CD4-positive, alpha-beta T cell treated with Interleukin-15 for 1 hour (primary cell): ENCODE data around the gene ATXN10.

Source experiments
- DNase-seq: peaks from one replicate; pipeline ENCODE4 v3.0.0-alpha.2; 2020

ATXN10 gene

DNA sequence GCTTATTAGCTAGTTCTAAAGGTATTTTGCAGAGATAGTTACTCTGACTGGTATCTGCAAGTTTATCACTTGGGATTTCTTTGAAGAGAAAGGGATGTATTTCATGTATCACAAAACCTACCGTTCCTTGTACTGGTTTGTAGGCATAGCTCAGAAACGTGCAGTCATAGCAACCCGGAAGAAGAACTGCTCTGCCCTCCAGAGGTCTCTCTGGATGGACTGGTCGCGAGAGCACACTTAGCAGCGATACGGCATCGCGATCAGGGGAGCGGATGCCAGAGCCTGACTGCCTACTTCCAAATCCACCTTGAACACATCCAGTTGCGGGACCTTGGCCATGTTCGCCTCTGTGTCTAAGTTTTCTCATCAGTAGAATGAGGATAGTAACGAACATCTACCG, 162.0 kb downstream of the ATXN10 start:
- no peak for DNase-seq

GRCh38 chr22:45834241-45834640, 162.6 kb downstream of the ATXN10 start:
- no peak for DNase-seq

DNA sequence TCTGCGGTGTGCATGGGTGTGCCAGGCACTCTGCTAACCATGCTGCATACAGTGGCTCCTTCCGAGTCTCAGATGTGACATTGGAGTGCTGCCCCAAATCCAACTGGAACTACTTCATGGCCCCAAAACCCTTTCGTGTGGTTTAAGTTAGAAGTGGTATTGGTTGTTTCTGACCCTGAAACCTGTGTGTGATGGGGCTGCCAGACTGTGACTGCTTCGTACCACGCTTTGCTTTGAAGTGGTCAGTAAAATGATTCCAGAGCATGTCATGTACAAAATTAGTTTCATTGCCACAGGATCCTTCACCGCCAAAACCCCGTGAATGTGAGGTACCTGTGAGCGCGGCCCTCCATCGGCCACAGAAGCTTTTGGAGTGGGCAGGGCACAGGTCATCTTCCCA, 163.2 kb downstream of the ATXN10 start:
- no peak for DNase-seq

GRCh38 chr22:45836418-45837169, 165.0 kb downstream of the ATXN10 start:
- no peak for DNase-seq

DNA sequence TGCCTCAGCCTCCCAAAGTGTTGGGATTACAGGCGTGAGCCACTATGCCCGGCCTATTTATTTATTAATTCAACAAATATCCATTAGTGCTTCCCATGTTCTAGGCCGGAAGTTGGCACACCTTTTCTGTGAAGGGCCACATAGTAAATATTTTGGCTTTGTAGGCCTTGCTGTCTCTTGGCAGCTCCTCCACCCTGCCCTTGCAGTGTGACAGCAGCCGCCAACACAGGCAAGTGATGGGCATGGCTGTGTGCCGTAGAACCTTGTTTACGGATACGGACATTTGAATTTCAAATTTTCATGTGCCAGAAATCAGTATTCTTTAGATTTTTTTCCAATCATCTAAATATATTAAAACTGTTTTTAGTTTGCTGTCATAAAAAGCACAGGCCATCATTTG, 165.9 kb downstream of the ATXN10 start:
- DNase-seq = no peak

DNA sequence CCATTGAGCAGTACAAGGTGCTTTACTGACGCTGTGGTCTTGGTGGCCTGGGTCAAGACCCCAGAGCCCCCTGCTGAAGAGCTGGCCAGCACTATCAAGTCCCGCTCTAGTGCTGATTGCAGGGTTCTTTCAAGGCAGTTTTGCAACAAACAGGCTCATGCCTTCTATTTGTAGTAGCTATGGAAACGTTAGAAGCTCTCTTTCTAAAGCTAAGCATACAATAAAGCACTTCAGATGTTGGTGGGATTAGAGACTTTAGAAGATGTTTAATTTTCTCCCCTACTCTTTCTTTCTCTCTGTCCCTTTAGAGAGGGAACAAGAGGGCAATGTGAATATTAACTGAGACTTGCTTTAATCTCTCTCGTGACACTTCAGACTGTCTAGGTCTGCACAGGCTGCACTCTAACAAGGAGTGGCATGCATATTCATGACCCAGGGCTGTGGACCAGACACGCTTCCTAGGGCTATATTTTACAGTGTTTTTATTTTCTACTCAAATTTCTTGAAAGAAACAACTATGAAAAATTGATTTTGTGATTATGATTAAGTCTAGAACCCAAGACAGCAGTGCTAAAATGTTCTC, 166.8 kb downstream of the ATXN10 start:
- no peak for DNase-seq

DNA sequence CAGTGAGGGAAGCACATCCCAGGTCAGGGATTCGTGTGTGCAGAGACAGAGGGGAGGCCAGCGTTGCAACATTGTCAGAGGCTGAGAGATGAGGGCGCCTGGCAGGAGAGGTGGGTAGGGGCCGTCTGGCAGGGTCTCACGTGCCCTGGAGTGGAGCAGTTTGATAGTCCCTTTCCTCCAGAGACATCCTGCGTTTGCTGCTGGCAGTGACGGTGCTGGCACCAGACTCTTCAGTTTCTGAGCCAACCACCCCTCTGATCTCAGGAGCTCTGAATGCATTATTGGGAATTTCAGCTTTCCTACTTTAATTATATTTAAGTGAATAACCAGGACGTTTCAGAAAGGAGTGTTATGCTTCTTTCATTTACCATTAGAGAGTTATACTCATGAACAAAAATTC, 168.8 kb downstream of the ATXN10 start:
- no peak for DNase-seq

- no peak for DNase-seq
These were observed 170.8 kb downstream of the ATXN10 start for GRCh38 chr22:45842291-45842991.

GRCh38 chr22:45843031-45843430, 171.4 kb downstream of the ATXN10 start:
- DNase-seq = no peak

DNA sequence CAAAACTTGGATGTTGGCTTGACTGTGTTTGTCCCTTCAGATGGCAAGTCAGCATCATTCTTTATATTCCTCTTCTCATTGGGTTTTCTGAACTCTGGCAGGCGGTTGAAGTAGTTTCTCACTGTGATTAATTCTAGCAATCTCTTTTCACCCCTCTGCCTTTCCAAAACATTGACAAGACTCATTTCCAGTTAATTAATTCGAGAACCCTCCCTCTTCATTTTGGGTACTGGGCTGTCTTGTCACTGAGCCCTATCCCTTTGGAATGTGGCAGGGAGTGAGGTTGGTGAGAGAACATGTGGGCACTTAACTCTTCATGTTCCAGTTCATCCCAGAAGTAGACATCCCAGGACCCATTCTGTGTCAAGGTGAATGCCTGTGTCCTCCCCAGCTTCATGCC, 172.4 kb downstream of the ATXN10 start:
- no peak for DNase-seq

- DNase-seq = no peak
These were observed 173.4 kb downstream of the ATXN10 start for GRCh38 chr22:45845076-45845487.

DNA sequence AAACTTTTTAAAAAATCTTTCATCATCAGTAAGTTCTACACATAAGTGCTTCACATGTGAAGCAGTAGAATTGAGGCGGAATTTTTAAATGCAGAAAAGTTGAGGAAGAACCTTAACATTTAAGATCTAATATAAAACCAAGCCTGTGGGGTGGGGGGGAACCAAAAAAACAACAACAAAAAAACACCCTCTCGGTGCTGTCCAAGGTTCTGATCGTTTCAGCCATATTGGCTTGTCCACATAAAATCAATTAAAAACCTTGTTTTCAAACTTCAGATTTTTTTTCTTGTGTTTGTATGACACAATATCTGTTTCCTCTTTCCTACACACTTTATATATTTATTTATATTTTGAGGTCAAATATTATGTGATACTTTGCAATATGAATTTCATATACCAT, 175.3 kb downstream of the ATXN10 start:
- no peak for DNase-seq

- DNase-seq = no peak
These were observed 177.3 kb downstream of the ATXN10 start for GRCh38 chr22:45848904-45849303.

DNA sequence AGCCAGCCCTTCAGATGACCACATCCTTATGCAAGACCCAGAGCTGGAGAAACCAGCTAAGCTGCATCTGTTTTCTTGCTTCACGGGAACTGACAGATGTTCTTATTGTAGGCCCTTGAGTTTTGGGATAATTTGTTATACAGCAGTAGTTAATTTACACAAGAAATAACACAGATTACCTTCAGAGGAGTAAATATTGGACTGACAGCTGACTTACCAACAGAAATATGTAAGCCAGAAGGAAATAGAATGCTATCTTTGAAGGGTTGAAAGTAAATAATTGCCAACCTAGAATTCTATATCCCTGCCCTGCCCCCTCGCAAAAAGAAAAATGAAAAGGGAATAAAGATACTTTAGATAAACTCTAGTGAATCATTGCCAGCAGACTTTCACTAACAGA, 181.2 kb downstream of the ATXN10 start:
- no peak for DNase-seq

GRCh38 chr22:45855961-45856360, 184.3 kb downstream of the ATXN10 start:
- no peak for DNase-seq

DNA sequence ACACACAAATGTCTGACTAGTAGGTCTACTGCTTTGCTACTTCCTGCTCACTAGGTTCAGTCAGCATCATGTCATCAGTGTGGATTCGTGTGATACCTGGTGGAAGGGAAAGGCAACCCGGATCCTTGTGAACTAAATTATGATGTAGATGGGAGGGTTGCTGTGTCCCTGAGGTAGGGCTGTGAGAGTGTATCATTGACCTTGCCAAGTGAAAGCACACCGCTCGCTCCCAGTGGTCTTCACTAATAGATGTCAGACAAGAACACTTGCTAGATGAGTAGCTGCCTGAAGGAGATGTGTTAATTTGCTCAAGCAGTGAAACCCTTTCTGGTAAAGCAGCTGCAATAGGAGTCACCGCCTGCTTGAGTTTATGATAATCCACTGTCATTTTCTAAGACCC, 185.9 kb downstream of the ATXN10 start:
- DNase-seq = no peak

GRCh38 chr22:45859231-45860161, 187.9 kb downstream of the ATXN10 start:
- DNase-seq = no peak

DNA sequence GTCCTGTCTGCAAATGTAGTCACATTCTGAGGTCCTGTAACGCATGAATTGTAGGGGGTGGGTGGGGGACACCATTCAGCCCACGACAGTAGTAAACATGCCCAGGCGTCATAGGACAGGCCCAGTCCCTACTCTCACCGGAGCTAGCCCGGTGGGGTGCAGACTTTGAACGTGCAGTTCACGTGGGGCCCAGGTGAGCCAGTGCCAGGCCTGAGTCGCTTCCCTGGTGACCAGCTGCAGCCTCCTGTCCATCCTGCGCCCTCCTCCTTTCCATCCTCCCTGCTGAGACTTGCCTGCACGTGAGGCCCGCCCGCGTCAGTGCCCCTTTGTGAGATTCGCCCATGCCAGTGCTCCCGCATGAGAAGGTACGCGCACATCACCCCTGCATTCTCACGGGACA, 188.6 kb downstream of the ATXN10 start:
- no peak for DNase-seq

- no peak for DNase-seq
These were observed 189.6 kb downstream of the ATXN10 start for GRCh38 chr22:45861259-45861658.

GRCh38 chr22:45863981-45864751, 192.5 kb downstream of the ATXN10 start:
- peak; percentile 39 for DNase-seq

GRCh38 chr22:45864959-45865476, 193.4 kb downstream of the ATXN10 start:
- no peak for DNase-seq

GRCh38 chr22:45865561-45866125, 194.0 kb downstream of the ATXN10 start:
- no peak for DNase-seq
